ENCODE measurements around the gene CTSE.
A peak's percentile ranks its signal among the peaks of the same experiment; 100 is the strongest.

The CTSE gene

DNA sequence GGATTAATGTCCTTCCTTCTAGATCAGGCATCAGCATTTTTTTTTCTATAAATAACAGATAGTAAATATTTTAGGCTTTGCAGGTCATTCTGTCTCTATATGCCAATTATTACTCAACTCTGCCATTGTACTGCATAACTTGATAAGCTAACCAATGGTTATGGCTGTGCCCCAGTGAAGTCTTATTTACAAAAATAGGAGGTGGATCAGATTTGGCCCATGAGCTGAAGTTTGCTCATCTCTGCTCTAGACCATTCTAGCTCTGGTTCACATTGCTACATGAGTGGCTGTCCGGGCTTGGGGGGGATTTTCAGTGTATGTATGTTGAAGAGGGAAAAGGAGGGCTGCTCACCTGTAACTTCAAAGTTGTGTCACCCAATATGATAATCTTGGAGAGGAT lies 30.6 kb downstream of the CTSE start:
- FAIRE-seq (no peak), DNase-seq (ENCODE audit: low spot score) (no peak)

DNA sequence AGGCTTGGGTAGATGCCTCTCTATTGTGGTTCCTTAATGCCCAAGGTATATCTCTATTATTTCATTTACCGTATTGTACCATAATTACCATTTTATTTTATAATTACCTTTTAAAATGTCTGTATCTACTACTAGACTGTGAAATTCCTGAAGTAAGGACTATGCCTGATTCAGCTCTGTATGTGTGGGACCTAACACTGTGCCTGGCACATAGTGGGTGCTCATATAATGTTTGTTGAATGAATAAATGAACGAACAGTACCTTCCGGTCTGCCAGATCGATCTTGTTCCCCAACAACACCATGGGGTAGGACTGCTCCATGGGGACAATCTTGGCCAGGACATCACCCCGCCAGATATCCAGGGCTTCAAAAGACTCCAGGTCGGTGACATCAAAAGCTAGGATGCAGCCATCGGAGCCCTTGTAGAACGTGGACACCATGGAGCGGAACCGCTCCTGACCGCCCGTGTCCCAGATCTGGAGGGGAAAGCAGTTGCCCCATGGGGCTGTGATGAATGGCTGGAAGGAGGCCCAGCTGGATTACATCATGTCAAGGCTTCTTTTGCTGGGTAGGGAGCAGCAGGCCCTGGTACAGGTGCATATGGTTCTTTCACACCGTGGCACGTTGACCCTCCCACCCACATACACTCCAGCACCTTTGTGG lies 31.3 kb downstream of the CTSE start:
- DNase-seq (ENCODE audit: low spot score) (no peak), FAIRE-seq (no peak)

DNA sequence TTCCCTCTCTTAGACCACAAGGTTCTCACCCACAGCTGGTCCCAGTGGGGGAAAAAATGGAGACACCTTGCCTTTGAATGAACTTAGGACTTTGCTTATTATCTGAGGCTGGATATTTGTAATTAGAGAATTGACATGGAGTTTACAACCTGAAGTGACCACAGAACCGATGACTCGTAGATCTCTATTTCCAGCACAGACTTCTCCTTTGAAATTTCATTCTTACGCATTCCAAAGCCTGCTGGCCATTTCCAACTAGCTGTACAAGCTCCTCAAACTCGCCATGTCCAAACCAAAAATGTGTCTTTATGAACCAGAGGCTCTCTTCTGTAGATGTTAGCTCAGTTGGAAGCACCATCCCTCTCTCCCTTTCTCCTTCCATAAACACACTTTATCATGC lies 32.5 kb downstream of the CTSE start:
- DNase-seq (ENCODE audit: low spot score) = no peak

DNA sequence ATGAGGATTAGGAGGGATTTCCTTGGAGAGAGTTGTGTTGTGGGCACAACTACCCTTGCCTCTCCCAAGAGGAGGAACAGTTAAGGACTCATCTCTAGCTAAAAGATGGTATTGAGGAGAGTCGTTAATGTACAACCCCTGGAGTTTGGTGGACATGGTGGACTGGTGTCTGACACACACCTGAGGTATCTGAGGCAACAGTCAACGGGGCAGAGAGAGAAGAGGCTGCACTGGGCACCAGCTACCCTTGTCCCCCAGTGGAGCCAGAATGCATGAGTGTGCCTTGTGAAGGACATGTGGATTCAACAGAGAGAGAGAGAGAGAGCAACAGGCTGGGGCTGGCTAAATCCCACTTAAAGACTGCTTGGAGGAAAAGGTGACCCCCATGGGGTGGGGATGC lies 33.5 kb downstream of the CTSE start:
- no peak for FAIRE-seq

More for the DNA sequence above, 32.5 kb downstream of the CTSE start:
- FAIRE-seq = no peak

DNA sequence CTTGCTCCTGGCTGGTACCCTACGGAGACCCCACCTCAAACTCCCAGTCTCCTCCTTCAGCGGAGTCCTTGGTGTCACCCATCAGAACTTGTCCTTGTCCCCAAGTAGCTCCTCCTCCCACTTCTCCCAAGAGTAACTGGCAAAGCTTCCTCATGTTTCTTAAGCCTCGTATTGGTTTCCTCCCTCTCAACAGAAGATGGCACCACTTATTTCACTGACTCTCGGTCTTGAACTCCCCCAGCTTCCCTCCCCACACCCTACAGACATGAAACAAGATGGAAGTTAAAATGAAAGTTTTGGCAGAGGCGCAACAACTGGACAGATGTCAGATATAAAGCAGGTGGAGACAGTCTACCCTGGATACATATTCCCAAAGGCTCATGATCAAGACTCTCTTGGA lies 33.9 kb downstream of the CTSE start:
- DNase-seq (ENCODE audit: low spot score) = no peak
- FAIRE-seq = no peak

More for the DNA sequence above, 33.5 kb downstream of the CTSE start:
- no peak for DNase-seq (ENCODE audit: low spot score)

DNA sequence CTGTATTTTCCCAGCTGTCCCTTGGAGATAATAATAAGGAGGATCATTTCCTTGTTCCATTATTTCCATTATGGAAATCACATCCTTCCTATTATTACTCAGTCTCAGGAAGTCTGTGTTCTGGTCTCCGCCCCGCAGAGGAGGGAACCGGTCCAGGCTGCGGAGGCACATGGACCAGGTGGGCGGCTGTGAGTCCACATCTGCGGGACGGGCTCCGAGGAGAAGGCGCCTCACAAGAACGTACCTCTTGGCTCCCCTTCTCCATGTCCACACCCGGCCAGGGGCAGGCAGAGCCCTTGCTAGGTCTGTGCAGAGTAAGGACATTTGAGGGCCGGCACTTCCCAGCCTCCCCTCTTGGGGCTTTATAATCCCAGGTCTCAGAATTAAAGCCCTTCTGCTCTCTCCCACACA lies 35.1 kb downstream of the CTSE start:
- FAIRE-seq (no peak), DNase-seq (ENCODE audit: low spot score) (no peak)

DNA sequence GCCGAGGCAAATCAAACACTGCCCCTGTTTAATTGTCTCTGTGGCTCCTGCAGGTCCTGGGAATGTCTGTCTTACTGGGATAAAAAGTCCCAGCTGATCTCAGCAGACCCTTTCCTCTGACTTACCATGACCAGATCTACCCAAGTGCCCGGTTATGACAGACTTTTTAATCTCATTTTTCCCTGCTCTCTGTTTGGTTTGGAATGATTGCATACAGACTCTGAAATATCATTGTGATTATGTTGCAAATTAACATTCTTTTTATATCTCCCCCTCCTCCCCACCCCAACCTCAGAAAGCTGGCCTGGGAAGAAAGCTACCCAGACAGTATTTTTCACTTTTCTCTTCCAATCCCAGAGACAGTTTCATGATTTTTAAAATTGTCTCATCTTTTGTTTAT lies 36.8 kb downstream of the CTSE start:
- FAIRE-seq (no peak), DNase-seq (ENCODE audit: low spot score) (no peak)

DNA sequence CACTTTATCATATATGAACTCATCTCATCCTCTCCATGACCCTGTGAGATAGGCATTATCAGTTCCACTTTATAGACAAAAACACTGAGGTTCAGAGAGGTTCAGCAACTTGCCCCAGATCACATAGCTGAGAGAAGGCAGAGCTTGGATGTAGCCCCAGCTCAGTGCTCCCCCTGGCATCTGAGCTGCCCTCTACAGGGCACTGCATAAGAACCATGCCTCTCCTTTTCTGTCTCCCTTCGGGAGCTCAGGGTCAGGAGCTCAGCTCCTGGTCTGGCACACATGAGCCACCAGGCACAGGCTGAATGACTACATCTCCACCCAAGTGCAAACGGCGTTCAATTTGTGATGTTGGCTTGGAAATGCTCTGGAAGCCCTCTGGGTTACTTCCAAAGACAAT lies 37.4 kb downstream of the CTSE start:
- FAIRE-seq = no peak
- no peak for DNase-seq (ENCODE audit: low spot score)

DNA sequence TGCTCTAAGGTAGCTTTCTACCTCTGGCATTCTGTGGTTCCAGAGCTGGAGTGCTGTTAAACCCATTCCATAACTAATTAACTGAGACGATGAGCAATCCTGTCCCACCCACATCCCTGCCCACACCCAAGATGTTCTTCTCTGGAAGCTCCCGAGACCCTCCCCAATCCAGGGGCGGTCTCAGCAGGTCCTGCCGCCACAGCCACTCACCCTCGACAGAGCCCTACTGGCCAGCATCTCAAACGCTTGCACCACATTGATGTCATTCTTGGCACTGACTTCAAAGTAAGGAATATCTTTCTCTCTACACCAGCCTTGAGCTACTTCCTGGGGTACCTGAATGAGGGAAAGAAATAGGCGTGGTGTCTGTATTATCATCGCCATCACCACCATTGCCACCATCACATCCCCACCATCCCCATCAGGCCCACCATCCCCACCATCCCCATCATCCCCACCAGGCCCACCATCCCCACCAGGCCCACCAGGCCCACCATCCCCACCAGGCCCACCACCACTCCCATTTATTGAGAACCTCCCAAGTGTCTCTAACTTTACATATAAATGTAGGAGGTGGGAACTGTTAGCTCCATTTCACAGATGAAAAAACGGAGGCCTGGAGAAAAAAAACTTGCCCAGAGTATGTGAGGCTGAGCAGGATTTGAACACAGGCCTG lies 38.2 kb downstream of the CTSE start:
- DNase-seq (ENCODE audit: low spot score) (no peak), FAIRE-seq (no peak)

DNA sequence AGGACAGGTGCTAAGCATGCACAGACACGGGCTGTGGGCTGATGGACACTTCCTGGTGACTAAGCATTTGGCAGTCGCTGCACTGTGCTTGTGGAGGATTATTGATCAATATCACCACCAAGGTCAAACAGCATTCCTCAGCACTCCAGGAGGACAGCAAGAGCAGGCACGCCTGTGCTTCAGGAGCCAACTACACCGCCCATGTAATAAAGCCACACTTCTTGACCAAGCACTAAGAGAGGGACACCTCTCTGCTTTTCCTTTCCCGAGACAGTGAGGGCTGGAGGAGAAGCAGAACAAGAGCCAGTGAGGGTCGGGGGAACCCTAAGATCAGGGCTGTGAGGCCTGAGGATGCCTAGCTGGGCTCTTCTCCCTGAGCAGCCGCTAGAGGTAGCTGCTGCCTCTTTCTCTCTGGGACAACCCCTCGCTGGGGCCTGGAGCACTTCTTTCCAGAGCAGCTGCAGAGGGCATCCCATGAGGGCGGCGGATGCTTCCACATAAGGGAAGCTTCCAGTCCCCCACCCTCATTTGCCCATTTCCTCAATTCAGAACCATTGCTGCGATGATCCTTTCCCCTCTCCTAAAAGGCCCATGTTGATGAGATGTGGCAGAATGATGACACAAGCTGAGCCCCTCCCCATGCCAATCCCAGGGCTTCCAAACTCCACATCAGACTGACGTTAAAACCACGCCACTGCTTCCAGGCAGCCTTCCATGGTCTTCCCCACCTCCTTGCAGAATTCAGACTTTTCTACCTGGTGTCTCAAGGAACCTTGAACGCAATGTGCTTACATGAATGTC lies 39.6 kb downstream of the CTSE start:
- FAIRE-seq (no peak), DNase-seq (ENCODE audit: low spot score) (peak; percentile 69)

DNA sequence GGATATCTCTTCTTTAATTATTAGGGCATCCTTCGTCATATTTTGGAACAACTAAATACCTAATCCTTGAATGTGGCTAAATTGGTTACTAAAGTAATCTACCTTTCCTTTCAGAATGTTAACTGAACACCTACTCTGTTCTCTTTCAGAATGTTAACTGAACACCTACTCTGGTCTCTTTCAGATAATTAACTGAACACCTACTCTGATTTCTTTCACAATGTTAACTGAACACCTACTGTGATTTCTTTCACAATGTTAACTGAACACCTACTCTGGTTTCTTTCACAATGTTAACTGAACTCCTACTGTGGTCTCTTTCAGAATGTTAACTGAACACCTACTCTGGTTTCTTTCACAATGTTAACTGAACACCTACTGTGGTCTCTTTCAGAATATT lies 42.4 kb downstream of the CTSE start:
- FAIRE-seq = no peak
- no peak for DNase-seq (ENCODE audit: low spot score)

DNA sequence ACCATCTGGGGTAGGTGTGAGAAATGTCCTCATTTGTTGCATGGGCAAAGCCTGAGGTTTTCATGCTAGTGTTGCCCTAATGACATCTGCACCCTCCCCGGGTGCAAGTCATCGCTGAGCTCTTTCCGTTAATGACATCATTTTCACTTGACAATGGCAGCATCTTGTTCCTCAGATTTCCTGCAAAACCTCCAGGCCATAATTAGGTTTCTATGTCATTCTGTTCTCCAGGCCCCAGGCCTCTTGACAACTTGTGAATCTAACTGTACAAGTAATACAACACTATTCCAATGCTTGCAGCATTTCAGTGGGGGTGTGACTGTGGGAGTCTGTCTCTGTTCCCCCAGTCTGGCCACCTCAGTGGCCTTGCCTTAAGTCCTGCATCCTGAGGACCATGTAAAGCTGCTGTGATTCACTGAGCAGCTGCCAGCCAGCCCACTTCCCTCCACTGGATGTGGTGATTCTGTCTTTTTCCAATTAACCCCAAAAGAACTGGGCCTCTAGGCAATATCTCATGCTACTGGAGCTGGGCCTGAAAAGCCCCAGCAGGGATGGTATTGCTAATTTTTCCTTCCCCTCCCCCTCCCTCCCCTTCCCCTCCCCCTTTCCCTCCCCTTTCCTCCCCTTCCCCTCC lies 43.3 kb downstream of the CTSE start:
- FAIRE-seq (no peak), DNase-seq (ENCODE audit: low spot score) (no peak)

DNA sequence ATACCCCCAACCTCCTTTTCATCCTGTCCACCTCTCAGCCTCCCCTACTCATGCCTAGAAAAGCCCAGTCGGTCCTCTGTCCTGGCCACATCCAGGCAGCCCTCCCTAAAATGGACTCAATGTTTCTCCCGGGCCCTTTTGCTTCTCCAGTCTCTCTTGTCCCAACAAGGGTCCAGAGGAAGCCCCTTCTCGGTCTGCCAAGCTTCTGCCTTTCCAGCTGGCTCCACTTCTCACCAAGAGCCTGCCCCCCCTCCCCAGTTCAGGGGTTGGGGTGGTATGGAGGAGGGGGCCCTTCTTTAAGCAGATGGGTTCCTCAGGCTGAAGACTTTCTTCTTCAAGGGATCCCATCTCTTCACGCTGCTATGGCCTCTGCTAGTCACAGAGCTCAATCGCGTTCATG lies 44.4 kb downstream of the CTSE start:
- FAIRE-seq (no peak), DNase-seq (ENCODE audit: low spot score) (no peak)

DNA sequence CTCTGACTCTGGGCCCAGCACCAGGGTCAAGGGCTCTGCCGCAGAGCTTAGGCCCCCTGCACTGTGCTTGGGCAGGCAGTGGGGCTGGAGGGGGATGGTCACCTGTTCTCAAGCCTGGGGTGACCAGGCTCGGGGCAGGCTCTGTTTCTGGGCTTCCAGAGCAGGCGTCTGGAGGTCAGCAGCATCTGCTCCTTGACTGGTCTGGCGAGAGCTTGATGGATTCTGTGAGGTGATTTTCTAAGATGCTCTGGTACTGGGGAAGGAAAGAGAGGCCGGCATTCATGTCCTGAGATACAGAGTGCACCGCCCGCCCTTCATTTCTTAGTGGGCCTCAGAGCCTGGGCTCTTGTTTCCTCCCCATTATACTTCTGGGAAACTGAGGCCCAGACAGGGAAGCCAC lies 45.0 kb downstream of the CTSE start:
- no peak for DNase-seq (ENCODE audit: low spot score)
- no peak for FAIRE-seq

DNA sequence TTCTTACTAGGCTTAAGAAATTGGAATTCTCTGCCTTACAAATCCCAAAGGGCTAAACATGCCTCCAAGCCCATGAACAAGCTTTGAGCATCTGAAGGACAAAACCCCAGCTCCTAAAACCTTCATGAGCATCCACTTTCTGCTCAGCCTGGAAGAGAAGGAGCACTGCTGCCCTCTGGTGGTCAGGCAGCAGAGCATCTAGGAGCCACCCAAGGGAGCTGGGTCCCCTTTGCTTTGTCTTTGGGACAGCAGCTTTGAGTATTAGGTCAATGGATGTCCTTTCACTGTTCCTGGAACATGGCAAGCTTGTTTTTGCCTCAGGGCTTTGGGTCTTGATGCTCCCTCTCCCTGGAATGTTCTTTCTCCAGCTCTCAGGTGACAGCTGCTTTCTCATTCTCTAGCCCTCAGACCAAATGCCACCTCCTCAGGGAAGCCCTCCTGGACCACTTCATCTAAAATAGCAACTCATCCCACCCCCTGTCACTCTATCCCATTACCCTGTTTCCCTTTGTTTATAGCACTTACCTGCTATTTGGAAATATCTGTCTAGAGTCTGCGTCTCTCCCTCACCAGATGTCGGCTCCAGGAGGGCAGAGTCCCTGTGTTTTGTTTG lies 46.2 kb downstream of the CTSE start:
- FAIRE-seq (no peak), DNase-seq (ENCODE audit: low spot score) (peak; percentile 81)

DNA sequence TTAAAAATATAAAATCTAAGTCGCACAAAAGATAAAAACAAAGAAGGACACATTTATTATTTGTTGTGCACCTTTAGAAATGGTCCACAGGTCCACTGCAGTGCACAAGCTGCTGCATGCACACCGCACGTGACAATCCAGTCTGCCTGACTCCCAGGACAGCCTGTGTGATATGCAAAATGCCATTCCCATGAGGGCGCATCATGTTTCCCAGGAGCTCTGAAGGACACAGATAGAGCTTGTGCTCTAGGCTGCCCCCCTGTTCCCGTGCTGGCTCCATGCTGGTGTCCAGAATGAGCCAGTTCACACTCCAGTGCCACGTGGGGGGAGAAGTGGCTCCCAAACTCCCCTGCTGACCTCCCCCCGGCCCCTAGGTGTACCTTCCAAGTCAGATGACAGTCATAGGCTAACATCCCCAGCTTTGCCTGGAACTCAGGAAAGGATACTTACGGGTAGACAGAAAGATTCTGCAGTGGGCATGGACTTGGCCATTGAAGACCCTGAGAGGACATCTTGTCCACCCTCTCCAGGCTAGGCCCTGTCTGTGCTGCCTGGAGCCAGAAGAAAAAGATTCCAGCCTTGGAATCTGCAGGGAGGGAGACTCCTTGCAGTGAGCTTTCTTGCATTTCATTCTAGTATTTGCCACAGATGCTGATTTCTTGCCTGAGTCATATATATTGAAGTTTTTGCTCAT lies 46.8 kb downstream of the CTSE start:
- FAIRE-seq = no peak
- DNase-seq (ENCODE audit: low spot score) = peak; percentile 45

DNA sequence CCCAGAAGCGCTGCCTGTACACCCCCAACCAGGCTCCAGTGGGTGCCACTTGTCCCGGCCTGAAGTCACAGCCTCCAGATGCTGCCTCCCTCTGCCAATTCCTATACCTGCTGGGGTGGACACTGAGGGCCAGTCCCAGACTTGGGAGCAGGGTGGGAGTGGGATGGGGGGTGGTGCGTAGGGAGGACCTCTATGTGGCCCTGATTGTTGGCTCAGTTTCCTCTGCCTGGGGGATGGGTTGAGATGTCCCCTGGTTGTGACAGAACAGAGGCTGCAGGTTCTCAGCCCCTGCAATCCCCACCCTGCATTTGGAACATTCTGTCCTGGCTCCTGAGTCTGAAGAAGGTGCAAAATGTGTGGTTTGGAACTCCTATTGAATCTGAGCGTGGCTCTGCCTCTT lies 47.7 kb downstream of the CTSE start:
- DNase-seq (ENCODE audit: low spot score) (no peak), FAIRE-seq (no peak)

DNA sequence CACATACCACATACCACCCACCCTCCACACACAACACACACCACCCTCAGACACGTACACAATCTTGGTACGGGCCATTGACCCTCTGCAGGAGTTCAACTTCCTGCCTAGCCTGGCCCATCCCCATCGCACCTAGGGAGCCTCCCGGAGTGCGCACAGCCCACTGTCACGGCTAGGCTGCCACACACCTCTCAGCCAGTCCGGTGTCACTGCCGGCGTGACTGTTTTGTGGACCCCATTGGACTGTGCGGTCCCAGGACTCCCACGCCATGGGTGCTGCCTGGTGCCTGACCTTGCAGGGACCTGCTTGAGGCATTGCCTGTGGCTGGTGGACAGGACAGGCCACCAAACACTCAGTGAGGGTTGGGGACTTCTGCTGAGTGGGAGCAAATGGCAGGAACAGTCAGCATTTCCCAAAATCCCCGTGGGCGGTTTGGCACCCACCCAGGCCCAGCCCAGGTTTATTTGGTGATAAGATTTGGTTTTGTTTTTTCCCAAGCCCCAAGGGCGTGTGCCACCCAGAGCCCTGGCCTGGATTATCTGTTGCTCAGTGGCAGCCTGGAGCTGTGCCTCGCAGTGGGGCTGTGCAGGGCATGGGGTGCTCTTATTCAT lies 48.2 kb downstream of the CTSE start:
- no peak for FAIRE-seq

DNA sequence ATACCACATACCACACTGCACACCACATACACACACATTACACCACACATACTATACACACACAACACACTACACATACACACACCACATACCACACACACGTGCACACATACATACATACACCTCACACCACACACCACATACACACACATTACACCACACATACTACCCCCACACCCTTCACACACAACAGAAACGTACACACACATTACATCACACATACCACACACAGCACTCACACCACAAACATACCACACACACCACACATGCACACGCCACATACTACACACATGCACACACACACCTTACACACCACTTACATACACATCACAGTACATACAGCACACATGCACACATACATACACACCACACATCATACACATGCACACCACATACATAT lies 49.0 kb downstream of the CTSE start:
- FAIRE-seq (no peak), DNase-seq (ENCODE audit: low spot score) (no peak)

More for the DNA sequence above, 48.2 kb downstream of the CTSE start:
- DNase-seq (ENCODE audit: low spot score) = no peak

DNA sequence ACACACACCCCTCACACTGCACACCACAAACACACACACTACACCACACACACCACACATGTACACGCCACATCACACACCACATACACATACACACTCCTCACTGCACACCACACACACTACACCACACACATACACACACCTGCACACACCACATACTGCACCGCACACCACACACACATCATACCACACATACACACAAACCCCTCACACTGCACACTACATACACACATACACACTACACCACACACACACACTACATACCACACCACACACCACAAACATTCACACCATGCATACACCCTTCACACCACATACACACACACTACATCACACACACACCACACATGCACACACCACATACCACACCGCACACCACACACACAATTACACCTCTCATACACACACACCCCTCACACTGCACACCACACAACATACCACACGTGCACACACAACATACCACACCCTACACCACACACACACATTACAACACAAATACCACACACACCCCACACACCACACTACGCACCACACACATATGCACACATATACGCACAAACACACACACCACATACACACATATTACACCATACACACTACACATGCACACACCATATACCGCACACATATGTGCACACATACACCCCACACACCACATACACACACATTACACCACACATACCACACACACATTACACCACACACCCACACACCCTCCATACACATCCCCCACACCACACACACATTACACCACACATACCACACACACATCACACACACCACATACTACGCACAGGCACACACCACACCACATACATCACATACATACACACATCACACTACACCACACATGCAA lies 50.1 kb downstream of the CTSE start:
- no peak for FAIRE-seq
- DNase-seq (ENCODE audit: low spot score) = no peak
